ENCODE data around the gene MAP3K21.

MAP3K21 gene

GRCh38 chr1:233333086-233333485, 5.6 kb downstream of the MAP3K21 start:
- TF ChIP-seq, protein P1, sequence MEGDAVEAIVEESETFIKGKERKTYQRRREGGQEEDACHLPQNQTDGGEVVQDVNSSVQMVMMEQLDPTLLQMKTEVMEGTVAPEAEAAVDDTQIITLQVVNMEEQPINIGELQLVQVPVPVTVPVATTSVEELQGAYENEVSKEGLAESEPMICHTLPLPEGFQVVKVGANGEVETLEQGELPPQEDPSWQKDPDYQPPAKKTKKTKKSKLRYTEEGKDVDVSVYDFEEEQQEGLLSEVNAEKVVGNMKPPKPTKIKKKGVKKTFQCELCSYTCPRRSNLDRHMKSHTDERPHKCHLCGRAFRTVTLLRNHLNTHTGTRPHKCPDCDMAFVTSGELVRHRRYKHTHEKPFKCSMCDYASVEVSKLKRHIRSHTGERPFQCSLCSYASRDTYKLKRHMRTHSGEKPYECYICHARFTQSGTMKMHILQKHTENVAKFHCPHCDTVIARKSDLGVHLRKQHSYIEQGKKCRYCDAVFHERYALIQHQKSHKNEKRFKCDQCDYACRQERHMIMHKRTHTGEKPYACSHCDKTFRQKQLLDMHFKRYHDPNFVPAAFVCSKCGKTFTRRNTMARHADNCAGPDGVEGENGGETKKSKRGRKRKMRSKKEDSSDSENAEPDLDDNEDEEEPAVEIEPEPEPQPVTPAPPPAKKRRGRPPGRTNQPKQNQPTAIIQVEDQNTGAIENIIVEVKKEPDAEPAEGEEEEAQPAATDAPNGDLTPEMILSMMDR (IDR thresholded peaks at IDR 0.05; ENCODE audit: control insufficient read depth, extremely low read depth, insufficient read depth) = no peak
- H3K4me3 ChIP-seq (ENCODE audit: low read depth, low read length) = no peak overlapping the region
- DNase-seq (ENCODE audit: low read depth) = no peak

DNA sequence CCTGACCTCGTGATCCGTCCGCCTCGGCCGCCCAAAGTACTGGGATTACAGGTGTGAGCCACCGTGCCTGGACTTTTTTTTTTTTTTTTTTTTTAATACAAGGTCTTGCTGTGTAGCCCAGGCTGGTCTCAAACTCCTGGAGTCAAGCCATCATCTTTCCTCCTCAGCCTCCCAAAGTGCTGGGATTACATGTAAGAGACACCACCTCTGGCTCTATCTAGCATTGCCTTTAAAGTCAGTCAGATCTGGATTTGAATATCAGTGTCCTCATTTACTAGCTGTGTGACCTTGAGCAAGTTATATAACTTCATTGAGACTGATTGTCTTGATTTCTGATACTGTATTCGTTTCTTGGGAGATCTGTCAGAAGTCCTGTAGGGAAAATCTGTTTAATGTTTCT, 6.6 kb downstream of the MAP3K21 start:
- H3K4me3 ChIP-seq (ENCODE audit: low read depth, low read length) = no peak overlapping the region
- TF ChIP-seq, protein P1 (IDR thresholded peaks at IDR 0.05; ENCODE audit: control insufficient read depth, extremely low read depth, insufficient read depth) = no peak
- no peak for DNase-seq (ENCODE audit: low read depth)

DNA sequence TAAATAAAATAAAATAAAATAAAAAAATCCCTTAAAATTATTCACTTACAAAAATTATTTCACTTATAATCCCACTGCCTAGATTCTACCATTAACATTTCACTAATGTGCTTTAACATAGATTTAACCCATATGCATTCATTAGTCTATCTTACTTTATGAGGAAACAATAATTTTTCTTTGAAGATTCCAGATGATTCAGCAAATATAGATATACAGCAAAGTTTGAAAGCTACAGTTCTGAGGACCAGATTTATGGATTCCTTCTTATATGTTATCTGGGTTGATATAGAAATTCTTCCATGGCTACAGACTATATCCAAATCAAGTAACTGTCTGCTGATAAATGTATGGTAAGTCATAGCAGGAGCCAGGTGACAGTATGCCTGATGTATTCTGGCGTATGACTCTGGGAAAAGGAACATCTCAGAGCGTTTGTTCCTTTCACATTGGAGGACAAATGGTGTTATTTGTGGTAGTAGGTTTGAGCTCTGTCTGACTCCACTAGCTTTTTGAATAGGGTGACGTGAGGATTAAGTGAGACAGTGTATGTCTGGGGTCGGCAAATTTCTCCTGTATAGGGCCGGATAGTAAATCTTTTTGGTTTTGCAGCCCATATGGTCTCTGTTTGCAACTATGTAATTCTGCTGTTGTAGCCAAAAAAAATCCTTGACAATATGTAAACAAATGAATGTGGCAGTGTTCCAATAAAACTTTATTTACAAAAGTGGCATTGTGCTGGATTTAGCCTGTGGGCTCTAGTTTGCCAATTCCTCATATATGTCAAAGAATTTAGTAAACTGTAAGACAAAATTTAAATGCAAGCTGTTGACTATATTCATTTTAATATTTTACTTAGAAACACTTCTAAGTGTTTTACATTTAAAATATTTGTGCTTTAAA, 9.3 kb downstream of the MAP3K21 start:
- H3K4me3 ChIP-seq (ENCODE audit: low read depth, low read length) = no peak overlapping the region
- TF ChIP-seq, protein P1 (IDR thresholded peaks at IDR 0.05; ENCODE audit: control insufficient read depth, extremely low read depth, insufficient read depth) = no peak

GRCh38 chr1:233337505-233337904, 10.0 kb downstream of the MAP3K21 start:
- H3K4me3 ChIP-seq (ENCODE audit: low read depth, low read length) = no peak overlapping the region
- TF ChIP-seq, protein P1 (IDR thresholded peaks at IDR 0.05; ENCODE audit: control insufficient read depth, extremely low read depth, insufficient read depth) = no peak
- peak; percentile 39 for DNase-seq (ENCODE audit: low read depth)

More for the DNA sequence above, 9.3 kb downstream of the MAP3K21 start:
- DNase-seq (ENCODE audit: low read depth) = no peak

GRCh38 chr1:233338102-233338501, 10.6 kb downstream of the MAP3K21 start:
- TF ChIP-seq, protein P1 (IDR thresholded peaks at IDR 0.05; ENCODE audit: control insufficient read depth, extremely low read depth, insufficient read depth) = no peak
- DNase-seq (ENCODE audit: low read depth) = no peak
- no peak overlapping the region for H3K4me3 ChIP-seq (ENCODE audit: low read depth, low read length)

DNA sequence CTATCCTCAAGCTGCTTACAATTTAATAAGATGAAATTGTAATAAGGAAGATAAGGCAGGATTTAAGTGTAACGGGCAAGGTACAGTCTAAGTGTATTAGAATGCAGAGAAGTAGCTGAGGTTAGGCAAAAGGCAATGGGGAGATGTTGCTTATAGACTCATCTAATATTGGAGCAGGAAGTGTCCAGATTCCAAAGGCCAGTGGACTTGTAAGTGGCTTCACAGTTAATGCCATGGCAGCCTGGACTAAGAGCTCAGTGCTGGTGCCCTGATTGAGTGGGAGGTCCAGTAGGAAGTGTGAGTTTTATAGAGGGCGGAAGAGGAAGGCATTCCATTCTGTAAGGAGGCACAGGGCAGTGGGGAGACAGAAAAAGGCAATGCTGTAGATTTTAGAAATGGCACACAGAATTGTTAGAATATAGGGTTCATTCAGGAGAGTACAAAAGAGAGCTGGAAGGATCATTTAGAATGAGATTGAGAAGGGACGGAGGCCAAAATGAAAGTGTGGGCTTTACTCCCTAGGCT, 12.6 kb downstream of the MAP3K21 start:
- no peak for DNase-seq (ENCODE audit: low read depth)
- TF ChIP-seq, protein P1 (IDR thresholded peaks at IDR 0.05; ENCODE audit: control insufficient read depth, extremely low read depth, insufficient read depth) = no peak
- H3K4me3 ChIP-seq (ENCODE audit: low read depth, low read length) = no peak overlapping the region

Data from LNCaP clone FGC (cell line).